Measurements from ENCODE around the gene AKR1B15.

GRCh38 chr7:134629445-134629844 is 80.5 kb downstream of the AKR1B15 start:
- TF ChIP-seq SP1 (IDR thresholded peaks at IDR 0.05; ENCODE audit: low read depth) = no peak
- no peak for TF ChIP-seq MAX (IDR thresholded peaks at IDR 0.05)
- no peak for TF ChIP-seq POLR2A (IDR thresholded peaks at IDR 0.05; ENCODE audit: borderline replicate concordance, extremely low read depth, insufficient read depth, insufficient read length)
- TF ChIP-seq EZH2 (IDR thresholded peaks at IDR 0.05) = no peak
- TF ChIP-seq SRF (IDR thresholded peaks at IDR 0.05; ENCODE audit: low read depth) = no peak
